Astrocyte of the cerebellum (primary cell): ENCODE measurements around the gene FOXJ3.

Experiments
- DNase-seq: peaks from one replicate; pipeline ENCODE4 v3.0.0-alpha.2; 2011; ENCODE audit warnings: low read depth
- H3K4me3 ChIP-seq: 2 replicates; pipeline ENCODE4 v1.5.1; 2011; ENCODE audit warnings: mild to moderate bottlenecking, low read depth, low read length, moderate library complexity
- in situ Hi-C: cut with HindIII; loops from 2 replicates; pipeline ENCODE4 v1.10.0; 2017; ENCODE audit warnings: low sequenced_read_pairs
- TF ChIP-seq, protein P1 (sequence below): IDR thresholded peaks from 2 replicates; pipeline ENCODE4 v1.5.1; 2012; ENCODE audit warnings: low read length, low read depth, moderate library complexity, mild to moderate bottlenecking; ENCODE audit errors: missing control alignments

Gene FOXJ3

DNA sequence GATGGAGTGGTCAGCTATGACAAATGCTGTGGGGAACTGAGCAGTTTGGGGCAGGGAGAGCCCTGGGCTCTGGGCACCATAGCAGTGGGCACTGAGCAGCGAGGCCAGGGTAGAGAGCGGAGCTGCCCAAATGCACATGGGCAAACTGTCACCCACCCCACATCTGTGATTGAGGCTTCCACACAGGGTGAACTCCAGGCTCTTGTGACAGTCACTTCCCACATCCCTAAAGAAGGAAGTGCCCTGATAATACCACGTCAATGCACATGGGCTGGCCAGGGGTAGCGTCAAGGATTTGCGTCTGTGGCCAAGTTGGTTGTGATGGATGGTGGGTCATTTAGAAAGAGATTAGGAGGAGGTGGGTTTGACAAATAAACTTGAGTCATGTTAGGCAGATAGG is 184.4 kb downstream of the FOXJ3 start:
- H3K4me3 ChIP-seq, result no peak overlapping the region
- in situ Hi-C loops, result no loop called here
- DNase-seq, result no peak
- TF ChIP-seq, protein P1, sequence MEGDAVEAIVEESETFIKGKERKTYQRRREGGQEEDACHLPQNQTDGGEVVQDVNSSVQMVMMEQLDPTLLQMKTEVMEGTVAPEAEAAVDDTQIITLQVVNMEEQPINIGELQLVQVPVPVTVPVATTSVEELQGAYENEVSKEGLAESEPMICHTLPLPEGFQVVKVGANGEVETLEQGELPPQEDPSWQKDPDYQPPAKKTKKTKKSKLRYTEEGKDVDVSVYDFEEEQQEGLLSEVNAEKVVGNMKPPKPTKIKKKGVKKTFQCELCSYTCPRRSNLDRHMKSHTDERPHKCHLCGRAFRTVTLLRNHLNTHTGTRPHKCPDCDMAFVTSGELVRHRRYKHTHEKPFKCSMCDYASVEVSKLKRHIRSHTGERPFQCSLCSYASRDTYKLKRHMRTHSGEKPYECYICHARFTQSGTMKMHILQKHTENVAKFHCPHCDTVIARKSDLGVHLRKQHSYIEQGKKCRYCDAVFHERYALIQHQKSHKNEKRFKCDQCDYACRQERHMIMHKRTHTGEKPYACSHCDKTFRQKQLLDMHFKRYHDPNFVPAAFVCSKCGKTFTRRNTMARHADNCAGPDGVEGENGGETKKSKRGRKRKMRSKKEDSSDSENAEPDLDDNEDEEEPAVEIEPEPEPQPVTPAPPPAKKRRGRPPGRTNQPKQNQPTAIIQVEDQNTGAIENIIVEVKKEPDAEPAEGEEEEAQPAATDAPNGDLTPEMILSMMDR, result no peak

DNA sequence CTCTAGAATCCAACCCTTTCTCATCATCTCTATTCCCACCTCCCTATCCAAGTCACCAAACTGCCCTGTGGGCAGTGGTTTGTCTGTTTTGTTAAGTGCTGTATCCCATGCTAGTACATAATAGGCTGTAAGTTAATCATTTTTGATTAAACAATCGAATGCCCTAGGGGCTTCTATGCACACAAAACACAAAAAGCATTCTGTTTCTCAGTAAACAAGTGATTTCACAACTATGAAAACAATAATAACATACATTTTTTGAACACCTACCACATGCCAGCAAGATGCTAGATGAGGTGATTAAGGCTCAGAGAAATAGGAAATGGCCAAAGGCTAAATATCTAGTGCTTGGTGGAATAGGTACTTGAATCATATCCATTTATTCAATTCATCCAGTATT is 186.9 kb downstream of the FOXJ3 start:
- TF ChIP-seq, protein P1, result no peak
- in situ Hi-C loops, result no loop called here
- DNase-seq, result no peak
- no peak overlapping the region for H3K4me3 ChIP-seq

GRCh38 chr1:42146626-42147320 is 188.3 kb downstream of the FOXJ3 start:
- TF ChIP-seq, protein P1, result peak; percentile 90
- DNase-seq, result peak; percentile 23
- in situ Hi-C loops, result no loop called here
- H3K4me3 ChIP-seq, result no peak overlapping the region

DNA sequence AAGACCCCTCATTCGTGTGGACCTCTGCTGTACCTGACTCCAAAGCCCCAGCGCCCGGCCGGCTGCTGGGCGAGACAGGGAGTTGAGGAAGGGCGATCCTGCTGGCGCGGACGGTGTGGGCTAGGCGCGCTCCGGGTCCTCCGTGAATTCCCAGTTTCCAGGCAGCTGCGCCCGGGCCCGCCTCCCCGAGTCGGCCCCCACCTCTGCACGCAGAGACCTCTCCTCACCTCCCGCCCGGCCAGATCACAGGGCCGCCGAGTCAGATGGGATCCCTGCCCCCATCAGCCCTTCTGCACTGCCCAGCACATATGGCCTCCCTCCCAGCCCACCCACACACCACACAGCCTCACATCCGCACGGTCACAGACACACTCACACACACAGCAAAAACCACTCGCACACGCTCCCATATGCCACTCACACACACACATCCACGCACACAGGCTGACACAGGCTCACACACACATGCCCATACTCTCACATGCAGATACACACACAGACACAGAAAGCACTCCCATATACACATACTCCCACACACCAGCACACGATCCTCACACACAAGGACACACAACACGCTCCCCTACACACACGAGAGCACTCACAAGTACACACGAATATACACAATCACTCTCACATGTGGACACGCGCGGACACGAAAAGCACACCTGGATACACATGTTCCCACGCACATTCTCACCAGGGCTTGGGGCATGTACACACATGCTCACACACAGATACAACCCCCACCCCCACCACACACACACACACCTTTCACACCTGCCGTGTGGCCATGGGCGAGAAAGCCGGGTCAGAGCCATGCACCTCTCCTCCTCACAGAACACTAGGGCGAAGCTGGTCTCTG is 189.0 kb downstream of the FOXJ3 start:
- in situ Hi-C loops, result no loop called here
- TF ChIP-seq, protein P1, result no peak
- DNase-seq, result no peak
- no peak overlapping the region for H3K4me3 ChIP-seq

DNA sequence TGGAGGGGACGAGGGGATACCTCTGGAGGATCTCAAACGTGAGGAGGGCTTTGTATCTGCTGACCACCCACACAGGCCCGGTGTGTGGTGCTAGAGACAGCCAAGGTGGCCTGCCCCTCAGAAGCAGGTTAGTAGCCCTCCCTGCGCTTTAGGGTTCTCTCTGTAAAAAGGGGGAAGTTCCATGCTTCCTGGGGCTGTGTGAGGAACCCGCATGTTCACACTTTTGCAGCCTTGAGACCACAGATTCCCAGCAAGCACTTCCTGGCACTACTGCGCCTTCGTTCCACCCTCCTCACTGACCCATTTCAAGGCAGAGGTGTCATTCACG is 189.7 kb downstream of the FOXJ3 start:
- TF ChIP-seq, protein P1, result no peak
- in situ Hi-C loops, result no loop called here

GRCh38 chr1:42144711-42145388 is 190.2 kb downstream of the FOXJ3 start:
- DNase-seq, result no peak
- H3K4me3 ChIP-seq, result no peak overlapping the region
- in situ Hi-C loops, result no loop called here
- TF ChIP-seq, protein P1, result no peak

More for the DNA sequence above, 189.7 kb downstream of the FOXJ3 start:
- no peak for DNase-seq
- no peak overlapping the region for H3K4me3 ChIP-seq
